NCI-H1436 treated with DMSO at 0.1 percent for 48 hours (cell line): ENCODE results near the gene NCK1.

Experiments used
- DNase-seq: peaks from one replicate; lab custom pipeline; 2025; lab: John Stamatoyannopoulos, UW

The NCK1 gene

GRCh38 chr3:136988651-136989050 lies 126.6 kb downstream of the NCK1 start:
- DNase-seq = no peak

GRCh38 chr3:136989781-136990524 lies 127.9 kb downstream of the NCK1 start:
- DNase-seq = no peak

- no peak for DNase-seq
Observed at GRCh38 chr3:136990826-136991225, 128.8 kb downstream of the NCK1 start.

- no peak for DNase-seq
Observed at GRCh38 chr3:136992115-136992514, 130.1 kb downstream of the NCK1 start.

GRCh38 chr3:136994772-136995516 lies 132.9 kb downstream of the NCK1 start:
- no peak for DNase-seq

- DNase-seq = no peak
Observed at GRCh38 chr3:136995652-136996051, 133.6 kb downstream of the NCK1 start.
